Measurements from ENCODE around the gene TBC1D3L. TPM values are rescaled to one million over a fixed set of nuclear protein-coding genes. Genes with fewer than 3 reads are reported as not detected.
"Not testable (repeated sequence)": the region's sequence is repeated elsewhere in the genome, so short reads cannot be mapped to it uniquely, and the experiment has no call there.

The TBC1D3L gene
- total RNA-seq (ENCODE audit: insufficient read depth, low replicate concordance) = 0.72 TPM

DNA sequence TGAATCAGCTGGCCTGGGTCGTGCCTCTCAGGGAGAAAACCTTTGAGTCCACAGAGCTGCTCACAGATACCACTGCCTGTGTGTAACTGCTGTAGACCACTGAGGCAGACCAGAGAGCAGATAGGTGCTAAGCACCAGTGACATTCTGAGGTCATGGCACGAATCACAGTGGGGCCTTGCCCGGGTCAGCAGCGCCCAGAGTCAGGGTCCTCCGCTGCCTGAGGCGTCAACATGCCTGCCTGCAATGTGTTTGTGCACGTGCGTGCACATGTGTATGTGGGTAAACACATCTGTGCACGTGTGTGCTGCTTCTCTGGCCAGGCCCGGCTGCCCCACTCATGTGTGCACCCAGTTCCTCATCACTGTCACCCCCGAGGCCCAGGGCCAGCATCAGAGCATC, at the start of gene TBC1D3L:
TBC1D3L (minus strand) TSS at position 101 of the 400 bp plus-strand sequence. CDS start 1,540 bp downstream, outside the sequence.
- not testable (repeated sequence) for DNase-seq (ENCODE audit: low spot score)

GRCh38 chr17:38003676-38004075, 14.8 kb upstream of the TBC1D3L start, which contains the start of gene TBC1D3D:
Gene TBC1D3D, plus strand, starts transcription at chr17:38003976. Its CDS starts 1,585 bp downstream, at chr17:38005561.
- DNase-seq (ENCODE audit: low spot score) = not testable (repeated sequence)

Other genes with a start within 250 kb of the TBC1D3L start
- gene HNF1B, start 244.0 kb downstream of the TBC1D3L start, total RNA-seq (ENCODE audit: insufficient read depth, low replicate concordance) = 0.72 TPM
- gene TBC1D3K, start 64.6 kb downstream of the TBC1D3L start, total RNA-seq (ENCODE audit: insufficient read depth, low replicate concordance) = not detected
- gene TBC1D3D, start 14.9 kb upstream of the TBC1D3L start, total RNA-seq (ENCODE audit: insufficient read depth, low replicate concordance) = not detected
- gene TBC1D3C, start 79.6 kb upstream of the TBC1D3L start, total RNA-seq (ENCODE audit: insufficient read depth, low replicate concordance) = 8.7 TPM
- not detected for gene TBC1D3E, start 138.9 kb upstream of the TBC1D3L start, total RNA-seq (ENCODE audit: insufficient read depth, low replicate concordance)
- 2.2 TPM for gene TBC1D3, start 203.5 kb upstream of the TBC1D3L start, total RNA-seq (ENCODE audit: insufficient read depth, low replicate concordance)

Data from umbilical cord (tissue), 2 donors.